Neuronal stem cell (in vitro differentiated cells): ENCODE measurements around the gene TPK1.

ENCODE experiments used
- DNase-seq: peaks from one replicate; pipeline ENCODE4 v3.0.0-alpha.2; 2013; ENCODE audit warnings: low spot score
- H2AFZ ChIP-seq: one replicate; pipeline ENCODE4 v1.6.1; 2013; ENCODE audit warnings: mild to moderate bottlenecking, low read length, inconsistent platforms
- H2AK5ac ChIP-seq: 2 replicates; pipeline ENCODE4 v1.6.1; 2013; ENCODE audit warnings: low read depth, mild to moderate bottlenecking, inconsistent platforms, low read length, moderate library complexity, mixed read lengths
- H2BK120ac ChIP-seq: 2 replicates; pipeline ENCODE4 v1.6.1; 2013; ENCODE audit warnings: low read depth, mild to moderate bottlenecking, inconsistent platforms, low read length, moderate library complexity, mixed read lengths
- H2BK12ac ChIP-seq: one replicate; pipeline ENCODE4 v1.6.1; 2013; ENCODE audit warnings: low read length, inconsistent platforms
- H2BK15ac ChIP-seq: 2 replicates; pipeline ENCODE4 v1.6.1; 2013; ENCODE audit warnings: mild to moderate bottlenecking, low read length, inconsistent platforms, mixed read lengths
- H2BK5ac ChIP-seq: one replicate; pipeline ENCODE4 v1.6.1; 2013; ENCODE audit warnings: inconsistent platforms, mild to moderate bottlenecking, low read length, moderate library complexity
- H3K14ac ChIP-seq: one replicate; pipeline ENCODE4 v1.6.1; 2013; ENCODE audit warnings: low read length, inconsistent platforms
- H3K18ac ChIP-seq: 2 replicates; pipeline ENCODE4 v1.6.1; 2013; ENCODE audit warnings: low read length, inconsistent platforms
- H3K23ac ChIP-seq: 2 replicates; pipeline ENCODE4 v1.6.1; 2013; ENCODE audit warnings: low read depth, mild to moderate bottlenecking, mixed read lengths, low read length, inconsistent platforms; ENCODE audit not compliant: poor library complexity
- H3K27ac ChIP-seq: replicated peaks from 3 replicates; pipeline ENCODE4 v1.5.1; 2013; ENCODE audit warnings: low read length, inconsistent platforms
- H3K27me3 ChIP-seq, 3 experiments: 2 replicates each; pipeline ENCODE4 v1.6.1; 2013; ENCODE audit warnings: low read length in 3 of 3, mild to moderate bottlenecking in 2 of 3, inconsistent platforms in 1 of 3, low read depth in 1 of 3, mixed read lengths in 1 of 3, moderate library complexity in 1 of 3; ENCODE audit not compliant: control insufficient read depth in 3 of 3, insufficient read depth in 3 of 3
- H3K36me3 ChIP-seq, 2 donors: replicated peaks in 1 of 2; 2 replicates each; pipeline ENCODE4 v1.6.1; 2013; ENCODE audit warnings: low read length in 2 of 2; ENCODE audit not compliant: control insufficient read depth in 2 of 2, insufficient read depth in 2 of 2
- H3K4ac ChIP-seq: 2 replicates; pipeline ENCODE4 v1.6.1; 2013; ENCODE audit warnings: inconsistent platforms, mild to moderate bottlenecking, low read length, moderate library complexity
- H3K4me1 ChIP-seq, 2 donors: 1 replicate in 1 of 2; 2 replicates in 1 of 2; pipeline ENCODE4 v1.6.1; 2013; ENCODE audit warnings: low read length in 2 of 2, low read depth in 1 of 2; ENCODE audit not compliant: control insufficient read depth in 2 of 2, insufficient read depth in 1 of 2
- H3K4me2 ChIP-seq: one replicate; pipeline ENCODE4 v1.6.1; 2013; ENCODE audit warnings: mild to moderate bottlenecking, low read length, inconsistent platforms; ENCODE audit not compliant: insufficient read depth, poor library complexity, severe bottlenecking
- H3K4me3 ChIP-seq, 2 donors: 2 replicates each; pipeline ENCODE4 v1.5.1; 2013; ENCODE audit warnings: low read length in 2 of 2, mild to moderate bottlenecking in 2 of 2, inconsistent platforms in 1 of 2, moderate library complexity in 1 of 2
- H3K79me1 ChIP-seq: one replicate; pipeline ENCODE4 v1.6.1; 2013; ENCODE audit warnings: low read depth, mild to moderate bottlenecking, inconsistent platforms, low read length, moderate library complexity
- H3K9ac ChIP-seq: one replicate; pipeline ENCODE4 v1.6.1; 2013; ENCODE audit warnings: mild to moderate bottlenecking, low read depth, low read length, inconsistent platforms; ENCODE audit not compliant: poor library complexity
- H3K9me3 ChIP-seq, 2 donors: replicated peaks in 1 of 2; 2 replicates each; pipeline versions ENCODE3 to v1.6.1; 2013; ENCODE audit warnings: low read length in 2 of 2, mild to moderate bottlenecking in 2 of 2, inconsistent platforms in 1 of 2, low read depth in 1 of 2, mixed read lengths in 1 of 2, moderate library complexity in 1 of 2; ENCODE audit not compliant: control insufficient read depth in 2 of 2, insufficient read depth in 1 of 2
- H4K8ac ChIP-seq: one replicate; pipeline ENCODE4 v1.6.1; 2013; ENCODE audit warnings: low read depth, mild to moderate bottlenecking, inconsistent platforms, low read length, moderate library complexity
- H4K91ac ChIP-seq: one replicate; pipeline ENCODE4 v1.6.1; 2013; ENCODE audit warnings: low read length, low read depth, mild to moderate bottlenecking, inconsistent platforms; ENCODE audit not compliant: poor library complexity
- WGBS, 2 donors: extraction: QIAGEN DNeasy Blood & Tissue Kit; methylation state at CpG; one replicate each; pipeline ENCODE4 v1.1.7; 2013; ENCODE audit warnings: missing lambda C conversion rate in 2 of 2, mixed read lengths in 1 of 2; ENCODE audit not compliant: insufficient read length in 2 of 2, insufficient replicate concordance in 1 of 2; ENCODE audit errors: extremely low coverage in 2 of 2; 5-methylcytosine and 5-hydroxymethylcytosine counted together

TPK1 gene

DNA sequence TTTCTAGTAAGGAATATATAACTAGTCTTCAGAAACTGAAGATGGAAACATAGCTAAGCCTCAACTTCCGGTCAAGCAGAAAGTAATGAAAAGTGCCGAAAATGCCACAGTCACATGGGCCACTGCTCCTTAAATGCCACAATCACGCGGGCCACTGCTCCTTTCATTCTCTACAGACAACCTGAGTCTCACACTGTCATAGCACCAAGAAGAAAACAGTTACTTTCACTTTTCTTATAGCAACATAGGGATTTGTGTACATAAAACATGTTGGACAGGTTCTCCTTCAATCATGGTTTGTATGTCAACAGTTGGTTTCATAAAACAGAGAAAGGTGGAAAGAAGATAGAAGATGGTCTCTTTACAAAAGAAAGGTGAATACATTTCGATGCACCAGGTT is 383.8 kb downstream of the TPK1 start:
- no peak overlapping the region for H2BK5ac ChIP-seq
- no peaks in the 10 kb centered on the region for H3K79me1 ChIP-seq
- no peak overlapping the region for H4K8ac ChIP-seq
- H3K27ac ChIP-seq: no peak overlapping the region
- H2AK5ac ChIP-seq: no peak overlapping the region
- no peaks in the 10 kb centered on the region for H3K27me3 ChIP-seq
- no peak overlapping the region for H2BK12ac ChIP-seq
- H3K4me2 ChIP-seq: no peak overlapping the region
- H3K4me1 ChIP-seq: no peaks in the 10 kb centered on the region
- H4K91ac ChIP-seq: no peak overlapping the region
- DNase-seq: no peak
- no peak overlapping the region for H3K18ac ChIP-seq
- H2AFZ ChIP-seq: no peak overlapping the region
- no CpG with 5 or more reads among the region's 5 CpGs for WGBS, 2 donors
- H3K14ac ChIP-seq: no peak overlapping the region
- no peak overlapping the region for H3K23ac ChIP-seq
- no peak overlapping the region for H3K4me3 ChIP-seq
- peaks cover 0 to 4% of the 10 kb centered on the region in 2 donors for H3K9me3 ChIP-seq
- H3K4ac ChIP-seq: no peak overlapping the region
- H2BK15ac ChIP-seq: no peak overlapping the region
- no peak overlapping the region for H3K9ac ChIP-seq
- H3K36me3 ChIP-seq: no peaks in the 10 kb centered on the region
- H2BK120ac ChIP-seq: no peak overlapping the region

DNA sequence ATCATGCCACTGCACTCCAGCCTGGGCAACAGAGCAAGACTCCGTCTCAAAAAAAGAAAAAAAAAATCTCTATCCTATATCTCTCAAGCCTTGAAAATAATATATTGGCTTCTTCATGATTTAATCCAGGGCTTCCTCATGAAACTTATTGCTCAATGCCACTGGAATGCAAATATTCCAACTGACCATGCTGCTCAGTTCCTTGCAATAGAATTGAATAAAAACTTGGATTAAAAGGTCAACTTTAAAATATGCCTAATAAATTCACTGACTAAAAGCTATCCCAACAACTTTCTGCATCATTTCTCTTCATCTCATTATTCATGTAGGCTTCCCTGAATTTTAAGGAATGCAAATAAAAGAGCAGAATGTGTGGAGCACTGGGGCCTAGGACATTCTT is 390.3 kb downstream of the TPK1 start:
- DNase-seq: no peak
- WGBS, 2 donors: no CpG with 5 or more reads among the region's 1 CpG
- Histone ChIP-seq H3K14ac (no peak overlapping the region), H2AFZ (no peak overlapping the region), H2BK12ac (no peak overlapping the region), H3K36me3 (no peaks in the 10 kb centered on the region), H2BK5ac (no peak overlapping the region), H2BK15ac (no peak overlapping the region), H3K4me2 (no peak overlapping the region), H2AK5ac (no peak overlapping the region), H3K18ac (no peak overlapping the region), H3K9ac (no peak overlapping the region), H3K4me1 (no peaks in the 10 kb centered on the region), H2BK120ac (no peak overlapping the region), H3K9me3 (no peaks in the 10 kb centered on the region), H4K8ac (no peak overlapping the region), H3K4me3 (no peak overlapping the region), H3K27me3 (no peaks in the 10 kb centered on the region), H3K79me1 (no peaks in the 10 kb centered on the region), H3K4ac (no peak overlapping the region), H3K27ac (no peak overlapping the region), H4K91ac (no peak overlapping the region), H3K23ac (no peak overlapping the region)

DNA sequence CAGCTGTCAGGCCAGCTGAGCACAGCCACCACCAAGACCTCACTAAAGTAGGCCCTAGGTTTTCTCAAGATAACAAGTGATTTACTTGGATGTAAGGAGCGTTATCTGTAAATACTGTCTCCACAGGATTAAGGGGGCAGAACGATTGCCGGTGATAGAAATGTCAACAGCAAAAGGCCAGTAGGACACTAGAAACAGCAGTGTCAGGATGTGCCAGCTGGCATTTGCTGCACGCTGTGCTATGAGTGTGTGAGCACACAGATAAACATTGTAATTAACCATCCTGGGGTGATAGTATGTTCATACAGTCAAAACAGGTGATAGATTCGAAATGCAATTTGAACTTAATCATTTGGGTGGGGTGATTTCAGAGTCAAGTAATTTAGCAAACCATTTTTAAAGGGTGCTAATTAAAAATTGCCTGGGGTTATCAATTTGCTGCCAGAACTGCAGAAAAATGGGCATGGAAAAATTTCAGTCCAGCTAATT is 396.1 kb downstream of the TPK1 start:
- H3K4me2 ChIP-seq: no peak overlapping the region
- no CpG with 5 or more reads among the region's 5 CpGs for whole genome bisulfite sequencing, 2 donors

DNA sequence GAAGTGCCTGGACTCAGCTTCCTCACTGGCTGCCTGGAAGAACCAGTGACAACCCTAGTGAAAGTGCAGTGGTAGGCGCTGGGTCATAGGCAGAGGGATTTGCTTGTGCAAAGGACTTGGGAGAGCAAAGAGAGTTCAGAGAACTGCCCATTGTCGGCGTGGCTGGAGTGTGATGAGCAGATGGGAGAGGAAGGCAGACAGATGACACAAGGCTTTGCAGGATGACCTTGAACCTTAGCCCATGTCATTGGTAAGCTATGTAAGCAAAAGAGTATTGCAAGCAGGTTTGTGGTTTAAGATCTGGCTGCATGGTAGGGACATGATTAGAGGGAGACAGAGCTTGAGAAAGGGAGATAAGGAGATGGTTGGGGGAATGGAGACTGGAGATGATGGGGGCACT is 397.1 kb downstream of the TPK1 start:
- Histone ChIP-seq H3K27ac (no peak overlapping the region), H3K4me3 (no peak overlapping the region), H3K27me3 (no peaks in the 10 kb centered on the region), H4K8ac (no peak overlapping the region), H3K4me2 (no peak overlapping the region), H4K91ac (no peak overlapping the region), H3K79me1 (no peaks in the 10 kb centered on the region), H3K23ac (no peak overlapping the region), H3K36me3 (no peaks in the 10 kb centered on the region), H2BK5ac (no peak overlapping the region), H3K9me3 (no peaks in the 10 kb centered on the region), H3K4ac (no peak overlapping the region), H3K18ac (no peak overlapping the region), H3K4me1 (no peaks in the 10 kb centered on the region), H3K9ac (no peak overlapping the region), H3K14ac (no peak overlapping the region), H2BK15ac (no peak overlapping the region), H2AK5ac (no peak overlapping the region), H2BK120ac (no peak overlapping the region), H2AFZ (no peak overlapping the region), H2BK12ac (no peak overlapping the region)
- no peak for DNase-seq
- WGBS, 2 donors: no CpG with 5 or more reads among the region's 3 CpGs

More for the DNA sequence above, 396.1 kb downstream of the TPK1 start:
- Histone ChIP-seq H3K23ac (no peak overlapping the region), H3K4me1 (no peaks in the 10 kb centered on the region), H3K36me3 (no peaks in the 10 kb centered on the region), H2BK15ac (no peak overlapping the region), H2BK5ac (no peak overlapping the region), H2AFZ (no peak overlapping the region), H3K27ac (no peak overlapping the region), H2BK120ac (no peak overlapping the region), H4K8ac (no peak overlapping the region), H3K79me1 (no peaks in the 10 kb centered on the region), H2AK5ac (no peak overlapping the region), H2BK12ac (no peak overlapping the region), H3K18ac (no peak overlapping the region), H3K14ac (no peak overlapping the region), H3K9ac (no peak overlapping the region), H3K9me3 (no peaks in the 10 kb centered on the region), H3K4me3 (no peak overlapping the region), H4K91ac (no peak overlapping the region), H3K27me3 (no peaks in the 10 kb centered on the region), H3K4ac (no peak overlapping the region)
- DNase-seq: no peak
